Keratinocyte (primary cell): ENCODE results near the gene HDX. TPM values are rescaled to one million over a fixed set of nuclear protein-coding genes. Genes with fewer than 3 reads are reported as not detected.

Experiments used
- DNase-seq: peaks from one replicate; pipeline ENCODE4 v3.0.0-alpha.2; 2011; ENCODE audit warnings: low read depth, missing footprints, low spot score
- FAIRE-seq: peaks from 2 replicates; lab custom pipeline; 2011; peaks lifted over from hg19 to GRCh38; lab: Jason Lieb, UNC
- H2AFZ ChIP-seq: 2 replicates; pipeline ENCODE4 v1.6.0; 2012; ENCODE audit warnings: low read length, control low read depth, inconsistent platforms; ENCODE audit not compliant: control insufficient read depth
- H3K27ac ChIP-seq: 2 replicates; pipeline ENCODE4 v1.5.1; 2011; ENCODE audit warnings: low read length; ENCODE audit not compliant: control insufficient read depth, insufficient read depth
- H3K27me3 ChIP-seq: 3 replicates; pipeline ENCODE4 v1.6.0; 2011; ENCODE audit warnings: low read length; ENCODE audit not compliant: control insufficient read depth, insufficient read depth; ENCODE audit errors: extremely low read depth
- H3K36me3 ChIP-seq, 2 experiments: 2 replicates in 1 of 2; 3 replicates in 1 of 2; pipeline ENCODE4 v1.5.1; 2011; ENCODE audit warnings: low read length in 2 of 2, mild to moderate bottlenecking in 1 of 2; ENCODE audit not compliant: control insufficient read depth in 2 of 2, insufficient read depth in 2 of 2; ENCODE audit errors: extremely low read depth in 1 of 2
- H3K4me1 ChIP-seq: 3 replicates; pipeline ENCODE4 v1.5.1; 2011; ENCODE audit warnings: low read length; ENCODE audit not compliant: control insufficient read depth, insufficient read depth; ENCODE audit errors: extremely low read depth
- H3K4me2 ChIP-seq: 3 replicates; pipeline ENCODE4 v1.6.0; 2011; ENCODE audit warnings: low read depth, low read length; ENCODE audit not compliant: control insufficient read depth, insufficient read depth; ENCODE audit errors: extremely low read depth
- H3K4me3 ChIP-seq, 3 experiments: fragments of 200-600 bp in 1 of 3; sonication (generic) in 1 of 3; 2 replicates in 2 of 3; 3 replicates in 1 of 3; pipeline ENCODE4 v1.5.1; 2011 to 2016; ENCODE audit warnings: low read length in 3 of 3, mild to moderate bottlenecking in 3 of 3, control low read depth in 2 of 3, inconsistent platforms in 1 of 3, low read depth in 1 of 3, mixed read lengths in 1 of 3, mixed run types in 1 of 3, moderate library complexity in 1 of 3; ENCODE audit not compliant: control insufficient read depth in 2 of 3, insufficient read depth in 2 of 3; ENCODE audit errors: extremely low read depth in 1 of 3
- H3K79me2 ChIP-seq: 2 replicates; pipeline ENCODE4 v1.6.0; 2012; ENCODE audit warnings: low read length; ENCODE audit not compliant: control insufficient read depth, insufficient read depth
- H3K9ac ChIP-seq: 3 replicates; pipeline ENCODE4 v1.6.0; 2011; ENCODE audit warnings: low read length; ENCODE audit not compliant: control insufficient read depth, insufficient read depth; ENCODE audit errors: extremely low read depth
- H3K9me1 ChIP-seq: 3 replicates; pipeline ENCODE4 v1.6.0; 2011; ENCODE audit warnings: low read length; ENCODE audit not compliant: control insufficient read depth, insufficient read depth; ENCODE audit errors: extremely low read depth
- H3K9me3 ChIP-seq: 2 replicates; pipeline ENCODE4 v1.5.1; 2012; ENCODE audit warnings: low read depth, low read length; ENCODE audit not compliant: control insufficient read depth
- H4K20me1 ChIP-seq: 3 replicates; pipeline ENCODE4 v1.6.0; 2011; ENCODE audit warnings: low read length; ENCODE audit not compliant: control insufficient read depth, insufficient read depth; ENCODE audit errors: extremely low read depth
- CTCF ChIP-seq, 3 experiments: IDR thresholded peaks in 1 of 3; conservative IDR thresholded peaks in 1 of 3; optimal IDR thresholded peaks in 1 of 3; 2 replicates in 2 of 3; 3 replicates in 1 of 3; pipeline versions ENCODE3 to v1.5.1; 2011; ENCODE audit warnings: low read length in 3 of 3, mild to moderate bottlenecking in 3 of 3, moderate library complexity in 2 of 3, control low read depth in 1 of 3, inconsistent platforms in 1 of 3; ENCODE audit not compliant: insufficient read depth in 2 of 3; ENCODE audit errors: extremely low read depth in 1 of 3
- EZH2 ChIP-seq: IDR thresholded peaks from one replicate; pipeline ENCODE4 v1.6.1; 2012; ENCODE audit warnings: inconsistent platforms, mild to moderate bottlenecking, low read length, moderate library complexity
- dilution Hi-C: fragments of 300-500 bp; cut with MboI; formaldehyde crosslinking; loops from one replicate; pipeline ENCODE4 v1.7.0; 2020; ENCODE audit warnings: low sequenced_read_pairs; ENCODE audit not compliant: extremely low pct_ligation_motif_present
- polyA plus RNA-seq, 5 experiments: library from polyadenylated mRNA; depleted of rRNA in 3 of 5; stranded (reverse) in 3 of 5; stranded (forward) in 1 of 5; unstranded in 1 of 5; fragments of >200 nt; gene quantifications; 1 replicate in 1 of 5; 2 replicates in 3 of 5; 3 replicates in 1 of 5; pipeline versions ENCODE4 v1.2.1 to v1.2.3, GENCODE V29; 2011 to 2012; ENCODE audit warnings: missing spikeins in 2 of 5, low read depth in 1 of 5, low replicate concordance in 1 of 5

HDX gene
- polyA plus RNA-seq, 1 donor (not counting 4 experiments of a cell fraction or from before 2014, with no cell fraction given), result 2.2 TPM

- Histone ChIP-seq H3K4me1 (no peaks in the 10 kb centered on the region), H3K9ac (no peak overlapping the region), H3K9me1 (no peaks in the 10 kb centered on the region), H3K4me3 (no peak overlapping the region), H3K4me2 (no peak overlapping the region), H3K36me3 (no peaks in the 10 kb centered on the region), H4K20me1 (no peaks in the 10 kb centered on the region), H3K9me3 (no peaks in the 10 kb centered on the region), H3K27ac (no peak overlapping the region), H3K79me2 (no peaks in the 10 kb centered on the region), H2AFZ (no peak overlapping the region), H3K27me3 (no peaks in the 10 kb centered on the region)
- dilution Hi-C loops, result no loop called here
- FAIRE-seq, result no peak
- no peak for TF ChIP-seq CTCF (optimal IDR thresholded peaks at IDR 0.05 in 1 of 3, IDR thresholded peaks at IDR 0.05 in 1 of 3, conservative IDR thresholded peaks at IDR 0.05 in 1 of 3; ENCODE audit: extremely low read depth in 1 of 3, insufficient read depth in 2 of 3, low read length in 3 of 3)
- TF ChIP-seq EZH2, result no peak
- no peak for DNase-seq
Measured at GRCh38 chrX:84358271-84358670, 144.0 kb downstream of the HDX start.

GRCh38 chrX:84357296-84357695 lies 145.0 kb downstream of the HDX start:
- Histone ChIP-seq H3K4me3 (no peak overlapping the region), H4K20me1 (no peaks in the 10 kb centered on the region), H3K9me1 (no peaks in the 10 kb centered on the region), H2AFZ (no peak overlapping the region), H3K4me1 (no peaks in the 10 kb centered on the region), H3K27me3 (no peaks in the 10 kb centered on the region), H3K36me3 (no peaks in the 10 kb centered on the region), H3K9ac (no peak overlapping the region), H3K79me2 (no peaks in the 10 kb centered on the region), H3K27ac (no peak overlapping the region), H3K9me3 (no peaks in the 10 kb centered on the region), H3K4me2 (no peak overlapping the region)
- dilution Hi-C loops, result no loop called here
- TF ChIP-seq EZH2 (no peak), CTCF (optimal IDR thresholded peaks at IDR 0.05 in 1 of 3, IDR thresholded peaks at IDR 0.05 in 1 of 3, conservative IDR thresholded peaks at IDR 0.05 in 1 of 3; ENCODE audit: extremely low read depth in 1 of 3, insufficient read depth in 2 of 3, low read length in 3 of 3) (no peak)
- DNase-seq, result no peak
- FAIRE-seq, result no peak
